DMS79 (cell line): ENCODE measurements around the gene METTL9.
"Not testable (repeated sequence)": the region's sequence is repeated elsewhere in the genome, so short reads cannot be mapped to it uniquely, and the experiment has no call there.

ENCODE experiments used
- DNase-seq: peaks from one replicate; lab custom pipeline; 2025; lab: John Stamatoyannopoulos, UW

Gene METTL9

DNA sequence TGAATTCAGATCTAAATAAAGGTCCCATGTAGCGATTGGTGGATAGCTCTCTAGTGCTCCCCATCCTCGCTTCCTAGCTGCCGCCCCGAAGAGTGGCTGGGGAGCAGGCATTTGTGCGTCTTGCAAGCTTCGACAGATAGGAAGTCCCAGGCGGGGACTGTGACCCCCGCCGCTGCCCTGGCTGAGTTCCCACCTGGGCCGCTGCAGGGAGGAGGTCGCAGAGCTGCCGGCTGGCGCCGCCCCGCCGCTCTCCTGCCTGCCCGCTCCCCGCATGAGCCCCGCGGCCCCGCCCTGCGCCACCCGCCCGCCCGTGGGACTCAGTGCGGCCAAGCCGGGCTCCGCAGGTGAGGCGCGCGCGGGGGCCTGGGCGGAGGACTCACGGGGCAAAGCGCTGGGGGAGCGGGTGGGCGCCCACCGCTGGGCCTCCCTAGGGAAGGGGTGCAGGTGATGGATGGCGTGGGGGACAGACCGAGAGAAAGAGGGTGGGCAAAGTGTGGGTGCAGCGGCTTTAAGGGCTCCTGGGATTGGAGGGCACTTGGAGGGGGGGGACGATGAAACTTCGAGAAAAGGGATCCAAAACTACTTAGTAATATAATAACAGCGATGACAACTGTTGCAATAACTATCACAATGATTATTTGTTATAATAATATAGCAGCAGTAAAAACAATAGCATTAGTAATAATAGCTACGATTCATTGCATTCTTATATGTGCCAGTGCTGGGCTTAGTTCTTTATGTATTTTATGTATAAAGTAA lies 64.7 kb downstream of the METTL9 start, which contains the start of gene OTOA:
Gene OTOA, plus strand, starts transcription at position 80 of the 759 bp plus-strand sequence. CDS start 14,547 bp downstream, outside the sequence.
- no peak for DNase-seq

DNA sequence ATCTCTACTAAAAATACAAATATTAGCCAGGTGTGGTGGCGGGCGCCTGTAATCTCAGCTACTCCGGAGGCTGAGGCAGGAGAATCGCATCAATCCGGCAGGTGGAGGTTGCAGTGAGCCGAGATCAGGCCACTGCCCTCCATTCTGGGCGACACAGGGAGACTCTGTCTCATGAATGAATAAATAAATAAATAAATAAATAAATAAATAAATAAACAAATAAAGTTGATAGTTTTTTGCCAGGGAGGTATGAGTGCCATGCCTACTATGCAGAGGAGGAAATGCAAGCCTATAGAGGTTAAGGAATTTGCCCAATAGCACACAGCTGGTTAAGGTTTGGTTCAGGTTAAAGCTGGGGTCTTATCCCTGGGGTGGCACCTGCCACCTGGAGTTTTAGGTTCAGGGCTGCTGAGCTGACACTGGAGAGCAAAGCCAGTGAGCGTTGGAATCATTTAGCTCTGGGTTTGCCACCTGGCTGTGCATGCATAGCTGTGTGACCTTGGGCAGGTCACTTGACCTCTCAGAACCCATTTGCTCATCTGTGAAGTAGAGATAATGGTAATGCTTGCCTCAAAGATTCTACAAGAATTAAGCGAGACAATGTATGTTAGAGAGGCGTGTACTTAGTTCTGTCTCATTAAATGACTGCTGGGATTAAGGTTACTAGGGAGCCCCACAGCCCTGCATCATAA lies 65.6 kb downstream of the METTL9 start:
- no peak for DNase-seq

- no peak for DNase-seq
Measured at GRCh38 chr16:21666772-21667171, 67.4 kb downstream of the METTL9 start.

DNA sequence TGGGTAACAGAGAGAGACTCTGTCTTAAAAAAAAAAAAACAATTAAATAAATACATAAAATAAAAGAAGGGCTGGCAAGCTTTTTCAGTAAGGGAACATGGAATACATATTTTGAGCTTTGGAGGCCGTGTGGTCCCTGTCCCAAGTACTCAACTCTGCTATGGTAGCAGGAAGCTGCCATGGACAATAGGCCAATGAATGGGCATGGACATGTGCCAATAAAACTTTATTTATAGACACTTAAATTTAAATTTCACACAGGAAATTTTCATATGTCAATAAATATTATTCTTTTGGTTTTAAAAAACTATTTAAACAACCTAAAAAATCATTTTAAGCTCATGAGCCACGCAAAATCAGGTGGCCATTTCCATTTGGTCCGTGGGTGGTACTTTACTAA lies 68.2 kb downstream of the METTL9 start:
- no peak for DNase-seq

DNA sequence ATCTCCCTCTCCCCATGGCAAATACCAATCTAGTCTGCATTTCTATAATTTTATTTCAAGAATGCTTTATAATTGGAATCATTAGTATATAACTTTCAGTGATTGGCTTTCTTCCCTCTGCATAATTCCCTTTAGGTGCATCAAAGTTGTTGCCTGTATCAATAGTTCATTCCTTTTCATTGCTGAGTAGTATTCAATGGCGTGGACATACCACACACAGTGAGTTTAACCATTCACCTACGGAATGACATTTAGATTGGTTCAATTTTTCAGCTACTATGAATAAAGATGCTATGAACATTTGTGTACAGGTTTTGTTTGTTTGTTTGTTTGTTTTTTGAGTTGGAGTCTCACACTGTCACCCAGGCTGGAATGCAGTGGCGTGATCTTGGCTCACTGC lies 74.1 kb downstream of the METTL9 start:
- no peak for DNase-seq

DNA sequence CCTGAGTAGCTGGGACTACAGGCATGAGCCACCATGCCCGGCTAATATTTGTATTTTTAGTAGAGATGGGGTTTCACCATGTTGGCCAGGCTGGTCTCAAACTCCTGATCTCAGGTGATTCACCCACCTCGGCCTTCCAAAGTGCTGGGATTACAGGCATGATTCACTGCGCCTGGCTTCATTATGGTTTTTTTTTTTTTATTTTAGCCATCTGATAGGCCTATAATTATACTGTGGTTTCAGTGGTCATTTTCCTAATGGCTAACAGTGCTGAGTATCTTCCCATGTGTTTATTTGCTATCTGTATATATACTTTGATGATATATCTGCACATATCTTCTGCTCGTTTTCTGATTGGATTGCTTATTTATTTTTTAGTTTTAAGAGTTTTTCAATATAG lies 75.1 kb downstream of the METTL9 start:
- not testable (repeated sequence) for DNase-seq

DNA sequence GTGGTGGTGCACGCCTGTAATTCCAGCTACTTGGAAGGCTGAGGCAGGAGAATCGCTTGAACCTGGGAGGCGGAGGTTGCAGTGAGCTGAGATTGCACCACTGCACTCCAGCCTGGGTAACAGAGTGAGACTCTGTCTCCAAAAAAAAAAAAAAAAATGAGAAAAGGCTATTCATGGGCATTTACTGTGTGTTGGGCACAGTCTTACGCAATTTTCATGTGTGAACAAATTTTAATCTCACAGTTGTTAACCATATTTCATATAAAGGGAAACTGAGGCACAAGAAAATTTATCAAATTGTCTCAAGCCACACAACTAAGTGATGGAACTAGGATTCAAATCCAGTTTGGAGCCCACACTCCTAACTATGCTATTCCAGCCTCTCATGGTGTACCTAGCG lies 81.3 kb downstream of the METTL9 start:
- DNase-seq: not testable (repeated sequence)

GRCh38 chr16:21683184-21683583 lies 83.8 kb downstream of the METTL9 start:
- no peak for DNase-seq

DNA sequence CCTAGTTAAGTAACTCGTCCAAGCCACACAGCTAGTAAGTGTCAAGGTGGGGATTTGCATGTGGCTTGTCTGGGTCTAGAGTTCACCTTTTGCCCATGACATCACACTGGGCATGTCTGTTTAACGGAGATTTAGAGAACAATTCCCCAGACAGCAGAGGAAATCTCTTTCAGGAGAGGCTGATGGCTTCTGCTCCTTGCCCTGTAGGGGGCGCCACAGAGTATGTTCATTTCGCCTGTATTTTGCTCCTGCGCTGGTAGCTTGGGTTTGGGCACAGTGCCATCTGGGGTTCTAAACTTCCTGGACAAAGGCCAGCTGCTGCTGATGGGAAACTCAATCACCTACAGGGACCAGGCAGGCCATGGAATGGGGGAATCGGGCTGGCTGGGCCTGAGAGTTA lies 84.8 kb downstream of the METTL9 start:
- DNase-seq: no peak

DNA sequence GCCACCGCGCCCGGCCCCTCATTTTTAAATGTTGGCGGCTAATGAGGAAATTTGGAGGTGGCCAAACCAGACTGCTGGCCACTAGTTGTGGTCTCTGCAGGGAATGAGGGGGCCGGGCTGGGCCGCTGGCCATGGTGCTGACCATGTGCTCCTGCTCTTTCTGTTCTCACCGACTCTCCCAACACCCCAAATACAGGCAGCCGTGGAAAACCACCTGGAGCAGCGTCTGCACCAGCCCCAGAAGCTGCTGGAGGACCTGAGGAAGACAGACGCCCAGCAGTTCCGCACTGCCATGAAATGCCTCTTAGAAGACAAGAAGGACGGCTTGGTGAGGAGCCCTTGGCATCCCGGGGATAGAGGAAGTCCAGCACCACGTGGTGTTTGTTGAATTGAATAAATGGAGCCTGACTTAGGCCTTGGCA lies 85.7 kb downstream of the METTL9 start:
- no peak for DNase-seq

DNA sequence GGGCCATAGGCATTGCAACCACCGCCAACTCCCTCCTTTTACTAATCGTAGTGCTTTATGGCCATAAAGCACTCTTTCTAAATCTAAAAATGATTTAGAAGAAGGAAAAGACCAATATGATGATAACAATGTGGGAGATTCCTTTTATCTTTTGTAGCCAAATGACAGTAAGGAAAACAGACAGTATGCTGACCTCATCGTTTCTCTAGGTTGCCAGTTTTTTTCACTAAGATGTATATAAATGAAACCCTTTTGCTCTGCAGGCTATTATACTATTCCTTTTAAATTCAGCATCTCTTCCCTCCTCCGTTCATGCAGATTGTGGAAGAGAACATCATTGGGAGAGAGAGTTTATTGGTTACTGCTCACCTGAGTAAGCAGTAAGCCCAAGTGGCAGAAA lies 89.7 kb downstream of the METTL9 start:
- DNase-seq: no peak

DNA sequence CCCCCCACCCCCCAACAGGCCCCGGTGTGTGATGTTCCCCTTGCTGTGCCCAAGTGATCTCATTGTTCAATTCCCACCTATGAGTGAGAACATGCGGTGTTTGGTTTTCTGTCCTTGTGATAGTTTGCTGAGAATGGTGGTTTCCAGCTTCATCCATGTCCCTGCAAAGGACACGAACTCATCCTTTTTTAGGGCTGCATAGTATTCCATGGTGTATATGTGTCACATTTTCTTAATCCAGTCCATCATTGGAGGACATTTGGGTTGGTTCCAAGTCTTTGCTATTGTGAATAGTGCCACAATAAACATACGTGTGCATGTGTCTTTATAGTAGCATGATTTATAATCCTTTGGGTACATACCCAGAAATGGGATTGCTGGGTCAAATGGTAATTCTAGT lies 91.6 kb downstream of the METTL9 start:
- not testable (repeated sequence) for DNase-seq

DNA sequence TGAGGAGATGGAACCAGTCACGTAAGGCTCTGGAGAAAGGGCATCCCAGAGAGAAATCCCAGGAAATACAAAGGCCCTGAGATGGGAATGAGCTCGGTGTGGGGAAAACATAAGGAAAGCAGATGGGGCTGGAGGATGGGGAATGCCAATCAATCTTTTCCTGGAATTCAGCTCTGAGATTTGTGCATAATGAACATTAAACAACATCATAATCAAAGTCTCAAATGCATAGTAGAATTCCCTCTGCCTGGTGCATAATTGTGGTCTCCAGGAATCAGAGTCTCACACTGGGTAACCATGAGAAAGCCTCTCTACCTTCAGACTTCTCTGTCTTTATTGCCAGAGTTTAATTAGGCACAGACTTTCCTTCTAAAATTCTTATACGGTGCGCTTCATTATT lies 95.2 kb downstream of the METTL9 start:
- no peak for DNase-seq

- DNase-seq: no peak
Measured at GRCh38 chr16:21697032-21697431, 97.7 kb downstream of the METTL9 start.

DNA sequence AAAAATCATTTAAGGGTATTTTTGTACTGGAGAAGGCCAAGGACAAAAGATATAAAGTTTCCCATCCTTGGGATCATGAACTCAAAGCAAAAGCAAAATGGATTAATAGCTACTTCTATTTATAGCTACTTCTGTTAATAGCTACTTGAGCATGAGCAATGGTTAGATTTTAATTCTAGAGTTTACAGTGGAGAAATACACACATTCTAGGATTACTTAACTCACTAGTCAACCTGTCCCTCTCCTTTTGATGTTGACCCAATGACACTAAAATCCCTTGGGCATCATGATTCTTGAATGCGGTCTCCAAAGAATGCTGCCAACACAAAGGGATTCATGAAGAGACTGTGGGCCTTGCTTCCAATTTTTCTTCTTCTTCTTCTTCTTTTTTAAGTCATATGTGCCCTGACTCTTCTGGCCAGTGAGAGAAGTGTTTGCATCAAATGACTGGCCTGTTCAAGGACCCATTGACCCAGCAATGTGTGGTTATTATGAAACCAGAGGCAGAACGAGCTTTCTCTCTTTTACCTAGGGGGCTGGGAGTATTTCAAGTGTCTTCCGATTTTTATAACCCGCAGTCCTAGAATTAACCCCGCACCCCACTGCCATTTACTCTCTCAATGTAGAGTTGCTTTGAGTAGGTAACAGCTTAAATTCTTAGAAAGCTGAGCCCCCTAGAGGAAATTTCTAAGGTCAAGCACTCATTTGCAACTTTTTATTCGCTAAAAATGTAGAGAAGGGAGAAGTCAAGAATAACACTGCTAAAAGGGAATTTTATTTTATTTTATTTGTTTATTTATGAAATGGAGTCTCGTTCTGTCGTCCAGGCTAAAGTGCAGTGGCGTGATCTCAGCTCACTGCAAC lies 99.0 kb downstream of the METTL9 start:
- DNase-seq: peak; percentile 48

GRCh38 chr16:21701271-21701670 lies 101.9 kb downstream of the METTL9 start:
- DNase-seq: no peak

DNA sequence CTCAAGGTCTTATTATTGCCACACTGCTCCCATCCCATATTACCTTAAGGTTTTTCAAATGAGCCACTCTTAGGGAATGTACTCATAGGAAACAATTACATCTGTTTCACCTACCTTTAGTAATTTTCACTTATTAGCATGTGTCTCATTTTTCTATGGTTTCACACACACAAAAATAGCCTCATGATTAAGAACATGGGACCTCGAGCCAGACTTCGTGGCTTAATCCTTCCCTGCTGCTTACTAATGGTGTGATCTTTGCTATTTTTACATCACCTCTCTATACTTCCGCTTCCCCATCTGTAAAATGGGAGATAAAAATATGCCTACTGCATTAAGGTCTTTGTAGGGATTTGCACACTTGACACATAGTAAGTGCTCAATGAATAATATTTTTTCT lies 102.9 kb downstream of the METTL9 start:
- DNase-seq: no peak

GRCh38 chr16:21703156-21703555 lies 103.8 kb downstream of the METTL9 start:
- DNase-seq: no peak

DNA sequence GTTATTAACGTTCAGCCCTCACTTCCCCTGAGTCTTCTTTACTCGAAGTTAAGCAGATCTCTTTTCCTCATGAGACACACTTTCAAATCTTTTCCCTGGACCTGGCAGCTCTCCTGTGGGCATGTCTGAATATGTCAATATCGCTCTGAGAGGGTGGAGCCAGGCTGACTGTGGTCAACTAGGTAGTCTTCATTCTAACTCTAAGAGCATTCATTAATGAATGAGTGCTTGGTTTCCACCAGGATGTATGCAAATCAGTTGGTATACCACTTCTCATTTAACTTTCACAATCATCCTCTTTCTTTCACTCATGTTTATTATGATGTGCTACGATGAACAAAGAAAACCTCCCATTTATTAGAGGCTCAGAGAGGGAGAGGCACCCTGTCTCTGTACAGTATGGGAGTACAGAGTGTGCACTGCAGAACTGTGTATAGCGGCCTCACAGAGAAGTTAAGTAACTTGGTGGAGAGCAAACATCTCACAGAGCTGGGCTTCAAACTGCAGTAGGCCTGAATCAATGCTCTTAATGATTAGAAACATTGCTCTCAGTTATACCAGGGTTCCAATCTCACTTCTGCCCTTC lies 104.3 kb downstream of the METTL9 start:
- no peak for DNase-seq

DNA sequence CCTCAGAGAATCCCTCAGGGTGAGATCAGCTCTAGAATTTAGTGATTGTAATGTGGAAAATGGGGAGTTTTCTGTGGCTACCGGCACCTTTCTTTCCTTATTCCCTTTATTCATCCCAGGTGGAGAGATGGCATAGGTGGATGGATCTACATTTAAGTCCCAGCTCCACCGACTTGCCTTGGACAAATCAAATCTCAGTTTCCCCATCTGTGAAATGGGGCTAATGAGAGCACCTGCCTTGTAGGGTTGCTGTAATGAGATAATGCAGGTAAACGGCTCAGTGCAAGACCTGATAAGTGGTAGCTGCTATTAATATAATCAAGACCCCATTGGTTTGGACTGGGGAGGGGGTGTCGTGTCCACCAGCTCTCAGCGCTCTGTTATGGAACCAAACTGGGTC lies 104.9 kb downstream of the METTL9 start:
- DNase-seq: no peak

DNA sequence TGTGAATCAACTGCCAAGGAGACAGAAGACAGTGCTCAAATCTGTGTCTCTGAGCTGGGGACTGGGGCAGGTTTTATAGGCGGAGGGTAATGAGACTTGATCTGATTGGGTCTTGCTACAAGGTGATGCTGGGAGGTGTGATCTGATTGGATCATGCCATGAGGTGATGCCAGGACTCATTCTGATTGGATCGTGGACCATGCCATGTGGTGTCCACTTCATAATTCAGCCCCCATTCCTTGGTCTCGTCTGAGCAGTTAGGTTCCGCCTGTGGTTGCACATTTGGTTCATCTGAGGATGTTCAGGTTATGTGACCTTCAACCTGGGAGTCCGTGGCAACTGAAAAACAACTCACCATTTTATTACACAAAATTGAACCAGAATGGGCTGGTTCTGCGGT lies 105.4 kb downstream of the METTL9 start:
- no peak for DNase-seq
